Measurements from ENCODE around the gene GPLD1. TPM values are rescaled to one million over a fixed set of nuclear protein-coding genes. Genes with fewer than 3 reads are reported as not detected.

GPLD1 gene
- total RNA-seq, 2 experiments from 2014 or later, result 0.59 to 0.66 TPM

DNA sequence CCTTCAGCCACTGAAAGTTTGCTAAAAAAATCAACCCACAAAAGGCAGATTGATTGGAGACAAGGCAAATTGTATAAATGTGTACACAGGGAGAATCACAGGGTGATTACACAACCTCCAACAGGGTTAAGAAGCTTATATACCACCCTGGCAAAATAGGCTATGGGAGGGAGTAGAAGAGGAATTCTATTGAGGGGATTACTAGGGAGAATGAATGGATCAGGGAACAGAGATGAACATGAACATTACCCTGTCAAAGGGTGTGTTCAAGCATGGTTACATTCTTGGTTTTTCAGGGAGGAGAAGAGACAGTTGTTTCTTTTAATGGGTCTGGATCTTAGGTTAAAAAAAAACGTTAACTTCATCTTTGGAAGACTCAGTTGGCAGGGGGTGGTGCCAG, 91.7 kb downstream of the GPLD1 start:
- H3K36me3 Mint-ChIP-seq (ENCODE audit: low read depth), result no peaks in the 10 kb centered on the region
- Histone ChIP-seq H3K36me3 (ENCODE audit: insufficient read depth, low read length) (no peaks in the 10 kb centered on the region), H3K27me3 (ENCODE audit: control insufficient read depth in 1 of 2, insufficient read depth in 2 of 2, low read length in 2 of 2) (peaks cover 13 to 23% of the 10 kb centered on the region in 2 experiments), H3K4me3 (ENCODE audit: low read length) (no peak overlapping the region), H3K27ac (ENCODE audit: low read depth in 1 of 2, low read length in 2 of 2) (no peak overlapping the region), H3K9me3 (ENCODE audit: control insufficient read depth in 1 of 2, insufficient read depth in 1 of 2, low read length in 2 of 2) (peaks cover 0 to 8% of the 10 kb centered on the region in 2 experiments), H3K4me1 (ENCODE audit: insufficient read depth, low read length) (peaks cover 2% of the 10 kb centered on the region)
- peaks cover 6% of the 10 kb centered on the region for H3K4me1 Mint-ChIP-seq (ENCODE audit: low read depth)
- POLR2A ChIA-PET, result no interaction called here
- TF ChIP-seq, protein P1, sequence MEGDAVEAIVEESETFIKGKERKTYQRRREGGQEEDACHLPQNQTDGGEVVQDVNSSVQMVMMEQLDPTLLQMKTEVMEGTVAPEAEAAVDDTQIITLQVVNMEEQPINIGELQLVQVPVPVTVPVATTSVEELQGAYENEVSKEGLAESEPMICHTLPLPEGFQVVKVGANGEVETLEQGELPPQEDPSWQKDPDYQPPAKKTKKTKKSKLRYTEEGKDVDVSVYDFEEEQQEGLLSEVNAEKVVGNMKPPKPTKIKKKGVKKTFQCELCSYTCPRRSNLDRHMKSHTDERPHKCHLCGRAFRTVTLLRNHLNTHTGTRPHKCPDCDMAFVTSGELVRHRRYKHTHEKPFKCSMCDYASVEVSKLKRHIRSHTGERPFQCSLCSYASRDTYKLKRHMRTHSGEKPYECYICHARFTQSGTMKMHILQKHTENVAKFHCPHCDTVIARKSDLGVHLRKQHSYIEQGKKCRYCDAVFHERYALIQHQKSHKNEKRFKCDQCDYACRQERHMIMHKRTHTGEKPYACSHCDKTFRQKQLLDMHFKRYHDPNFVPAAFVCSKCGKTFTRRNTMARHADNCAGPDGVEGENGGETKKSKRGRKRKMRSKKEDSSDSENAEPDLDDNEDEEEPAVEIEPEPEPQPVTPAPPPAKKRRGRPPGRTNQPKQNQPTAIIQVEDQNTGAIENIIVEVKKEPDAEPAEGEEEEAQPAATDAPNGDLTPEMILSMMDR (IDR thresholded peaks at IDR 0.05), result no peak
- H3K9me3 Mint-ChIP-seq, result no peaks in the 10 kb centered on the region
- peak overlapping the region; percentile 1 for H3K4me3 Mint-ChIP-seq
- DNase-seq (no peak), ATAC-seq (ENCODE audit: poor library complexity) (no peak)
- H3K27ac Mint-ChIP-seq, result no peak overlapping the region
- CTCF ChIA-PET, result no interaction called here
- peaks cover 46% of the 10 kb centered on the region for H3K27me3 Mint-ChIP-seq
- intact Hi-C loops (cut with DNase I, micrococcal nuclease), result no loop called here

- no peaks in the 10 kb centered on the region for H3K4me1 Mint-ChIP-seq (ENCODE audit: low read depth)
- no peak overlapping the region for H3K4me3 ChIP-seq (ENCODE audit: low read length)
- H3K36me3 ChIP-seq (ENCODE audit: insufficient read depth, low read length), result no peaks in the 10 kb centered on the region
- ChIA-PET POLR2A (no interaction called here), CTCF (no interaction called here)
- no peaks in the 10 kb centered on the region for H3K4me1 ChIP-seq (ENCODE audit: insufficient read depth, low read length)
- no peaks in the 10 kb centered on the region for H3K36me3 Mint-ChIP-seq (ENCODE audit: low read depth)
- intact Hi-C loops (cut with DNase I, micrococcal nuclease), result no loop called here
- H3K4me3 Mint-ChIP-seq, result no peak overlapping the region
- TF ChIP-seq, protein P1 (IDR thresholded peaks at IDR 0.05), result no peak
- H3K9me3 ChIP-seq (ENCODE audit: control insufficient read depth in 1 of 2, insufficient read depth in 1 of 2, low read length in 2 of 2), result peaks cover 0 to 8% of the 10 kb centered on the region in 2 experiments
- H3K9me3 Mint-ChIP-seq, result no peaks in the 10 kb centered on the region
- H3K27me3 Mint-ChIP-seq, result peaks cover 46% of the 10 kb centered on the region
- ATAC-seq (ENCODE audit: poor library complexity), result no peak
- H3K27me3 ChIP-seq (ENCODE audit: control insufficient read depth in 1 of 2, insufficient read depth in 2 of 2, low read length in 2 of 2), result peaks cover 13 to 23% of the 10 kb centered on the region in 2 experiments
- no peak for DNase-seq
- H3K27ac ChIP-seq (ENCODE audit: low read depth in 1 of 2, low read length in 2 of 2), result no peak overlapping the region
- H3K27ac Mint-ChIP-seq, result no peak overlapping the region
Measured at GRCh38 chr6:24396824-24397223, 92.6 kb downstream of the GPLD1 start.

GRCh38 chr6:24394780-24395437, 94.5 kb downstream of the GPLD1 start:
- Mint-ChIP-seq H3K36me3 (ENCODE audit: low read depth) (no peaks in the 10 kb centered on the region), H3K27ac (no peak overlapping the region), H3K4me3 (no peak overlapping the region), H3K9me3 (no peaks in the 10 kb centered on the region), H3K27me3 (peaks cover 34% of the 10 kb centered on the region), H3K4me1 (ENCODE audit: low read depth) (no peaks in the 10 kb centered on the region)
- POLR2A ChIA-PET, result no interaction called here
- CTCF ChIA-PET, result no interaction called here
- H3K36me3 ChIP-seq (ENCODE audit: insufficient read depth, low read length), result no peaks in the 10 kb centered on the region
- H3K9me3 ChIP-seq (ENCODE audit: control insufficient read depth in 1 of 2, insufficient read depth in 1 of 2, low read length in 2 of 2), result peaks cover 0 to 8% of the 10 kb centered on the region in 2 experiments
- ATAC-seq (ENCODE audit: poor library complexity) (no peak), DNase-seq (peak in 2 of 14 experiments; percentile 8 to 12)
- TF ChIP-seq, protein P1 (IDR thresholded peaks at IDR 0.05), result no peak
- peaks cover 13 to 23% of the 10 kb centered on the region in 2 experiments for H3K27me3 ChIP-seq (ENCODE audit: control insufficient read depth in 1 of 2, insufficient read depth in 2 of 2, low read length in 2 of 2)
- no peaks in the 10 kb centered on the region for H3K4me1 ChIP-seq (ENCODE audit: insufficient read depth, low read length)
- intact Hi-C loops (cut with DNase I, micrococcal nuclease), result loop anchor here in 1 of 2 experiments (2.0 kb wide), 1 partner anchor 36 kb away; the partner anchor contains the start of gene DCDC2
- H3K27ac ChIP-seq (ENCODE audit: low read depth in 1 of 2, low read length in 2 of 2), result no peak overlapping the region
- no peak overlapping the region for H3K4me3 ChIP-seq (ENCODE audit: low read length)

Measured in CD4-positive, alpha-beta T cell (primary cell).